Measurements from ENCODE around the gene ST8SIA1. TPM values are rescaled to one million over a fixed set of nuclear protein-coding genes. Genes with fewer than 3 reads are reported as not detected.

Gene ST8SIA1
- total and polyA plus RNA-seq, 2 of the 8 experiments (the other 6 are each of a cell fraction or from before 2014, with no cell fraction given): 1.9 to 4.4 TPM

DNA sequence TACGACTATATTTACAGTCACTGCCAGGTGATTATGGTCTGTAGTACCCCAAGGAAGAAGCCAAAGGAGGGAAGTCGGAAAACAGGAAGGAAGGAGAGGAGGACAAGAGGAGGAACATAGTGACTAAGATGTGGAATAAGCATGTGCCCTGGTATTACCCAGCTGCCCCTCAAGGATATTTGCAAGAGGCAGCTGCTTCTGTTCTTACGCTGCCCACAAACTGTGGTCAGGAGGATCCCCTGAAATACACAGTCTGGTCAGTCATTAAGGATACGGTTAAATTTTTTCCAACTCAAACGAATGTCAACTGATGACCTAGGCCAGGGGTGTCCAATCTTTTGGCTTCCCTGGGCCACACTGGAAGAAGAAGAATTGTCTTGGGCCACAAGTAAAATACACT is 162.0 kb downstream of the ST8SIA1 start (continued):
- TF ChIP-seq RAD21 (IDR thresholded peaks at IDR 0.05 in 1 of 2, conservative IDR thresholded peaks at IDR 0.05 in 1 of 2; ENCODE audit: low read depth in 2 of 2, low read length in 2 of 2) (no peak), KDM1A (IDR thresholded peaks at IDR 0.05; ENCODE audit: borderline replicate concordance, low read length) (no peak), RXRA (IDR thresholded peaks at IDR 0.05; ENCODE audit: insufficient read depth, low read depth, low read length) (no peak)
- TF ChIP-seq, protein P1, sequence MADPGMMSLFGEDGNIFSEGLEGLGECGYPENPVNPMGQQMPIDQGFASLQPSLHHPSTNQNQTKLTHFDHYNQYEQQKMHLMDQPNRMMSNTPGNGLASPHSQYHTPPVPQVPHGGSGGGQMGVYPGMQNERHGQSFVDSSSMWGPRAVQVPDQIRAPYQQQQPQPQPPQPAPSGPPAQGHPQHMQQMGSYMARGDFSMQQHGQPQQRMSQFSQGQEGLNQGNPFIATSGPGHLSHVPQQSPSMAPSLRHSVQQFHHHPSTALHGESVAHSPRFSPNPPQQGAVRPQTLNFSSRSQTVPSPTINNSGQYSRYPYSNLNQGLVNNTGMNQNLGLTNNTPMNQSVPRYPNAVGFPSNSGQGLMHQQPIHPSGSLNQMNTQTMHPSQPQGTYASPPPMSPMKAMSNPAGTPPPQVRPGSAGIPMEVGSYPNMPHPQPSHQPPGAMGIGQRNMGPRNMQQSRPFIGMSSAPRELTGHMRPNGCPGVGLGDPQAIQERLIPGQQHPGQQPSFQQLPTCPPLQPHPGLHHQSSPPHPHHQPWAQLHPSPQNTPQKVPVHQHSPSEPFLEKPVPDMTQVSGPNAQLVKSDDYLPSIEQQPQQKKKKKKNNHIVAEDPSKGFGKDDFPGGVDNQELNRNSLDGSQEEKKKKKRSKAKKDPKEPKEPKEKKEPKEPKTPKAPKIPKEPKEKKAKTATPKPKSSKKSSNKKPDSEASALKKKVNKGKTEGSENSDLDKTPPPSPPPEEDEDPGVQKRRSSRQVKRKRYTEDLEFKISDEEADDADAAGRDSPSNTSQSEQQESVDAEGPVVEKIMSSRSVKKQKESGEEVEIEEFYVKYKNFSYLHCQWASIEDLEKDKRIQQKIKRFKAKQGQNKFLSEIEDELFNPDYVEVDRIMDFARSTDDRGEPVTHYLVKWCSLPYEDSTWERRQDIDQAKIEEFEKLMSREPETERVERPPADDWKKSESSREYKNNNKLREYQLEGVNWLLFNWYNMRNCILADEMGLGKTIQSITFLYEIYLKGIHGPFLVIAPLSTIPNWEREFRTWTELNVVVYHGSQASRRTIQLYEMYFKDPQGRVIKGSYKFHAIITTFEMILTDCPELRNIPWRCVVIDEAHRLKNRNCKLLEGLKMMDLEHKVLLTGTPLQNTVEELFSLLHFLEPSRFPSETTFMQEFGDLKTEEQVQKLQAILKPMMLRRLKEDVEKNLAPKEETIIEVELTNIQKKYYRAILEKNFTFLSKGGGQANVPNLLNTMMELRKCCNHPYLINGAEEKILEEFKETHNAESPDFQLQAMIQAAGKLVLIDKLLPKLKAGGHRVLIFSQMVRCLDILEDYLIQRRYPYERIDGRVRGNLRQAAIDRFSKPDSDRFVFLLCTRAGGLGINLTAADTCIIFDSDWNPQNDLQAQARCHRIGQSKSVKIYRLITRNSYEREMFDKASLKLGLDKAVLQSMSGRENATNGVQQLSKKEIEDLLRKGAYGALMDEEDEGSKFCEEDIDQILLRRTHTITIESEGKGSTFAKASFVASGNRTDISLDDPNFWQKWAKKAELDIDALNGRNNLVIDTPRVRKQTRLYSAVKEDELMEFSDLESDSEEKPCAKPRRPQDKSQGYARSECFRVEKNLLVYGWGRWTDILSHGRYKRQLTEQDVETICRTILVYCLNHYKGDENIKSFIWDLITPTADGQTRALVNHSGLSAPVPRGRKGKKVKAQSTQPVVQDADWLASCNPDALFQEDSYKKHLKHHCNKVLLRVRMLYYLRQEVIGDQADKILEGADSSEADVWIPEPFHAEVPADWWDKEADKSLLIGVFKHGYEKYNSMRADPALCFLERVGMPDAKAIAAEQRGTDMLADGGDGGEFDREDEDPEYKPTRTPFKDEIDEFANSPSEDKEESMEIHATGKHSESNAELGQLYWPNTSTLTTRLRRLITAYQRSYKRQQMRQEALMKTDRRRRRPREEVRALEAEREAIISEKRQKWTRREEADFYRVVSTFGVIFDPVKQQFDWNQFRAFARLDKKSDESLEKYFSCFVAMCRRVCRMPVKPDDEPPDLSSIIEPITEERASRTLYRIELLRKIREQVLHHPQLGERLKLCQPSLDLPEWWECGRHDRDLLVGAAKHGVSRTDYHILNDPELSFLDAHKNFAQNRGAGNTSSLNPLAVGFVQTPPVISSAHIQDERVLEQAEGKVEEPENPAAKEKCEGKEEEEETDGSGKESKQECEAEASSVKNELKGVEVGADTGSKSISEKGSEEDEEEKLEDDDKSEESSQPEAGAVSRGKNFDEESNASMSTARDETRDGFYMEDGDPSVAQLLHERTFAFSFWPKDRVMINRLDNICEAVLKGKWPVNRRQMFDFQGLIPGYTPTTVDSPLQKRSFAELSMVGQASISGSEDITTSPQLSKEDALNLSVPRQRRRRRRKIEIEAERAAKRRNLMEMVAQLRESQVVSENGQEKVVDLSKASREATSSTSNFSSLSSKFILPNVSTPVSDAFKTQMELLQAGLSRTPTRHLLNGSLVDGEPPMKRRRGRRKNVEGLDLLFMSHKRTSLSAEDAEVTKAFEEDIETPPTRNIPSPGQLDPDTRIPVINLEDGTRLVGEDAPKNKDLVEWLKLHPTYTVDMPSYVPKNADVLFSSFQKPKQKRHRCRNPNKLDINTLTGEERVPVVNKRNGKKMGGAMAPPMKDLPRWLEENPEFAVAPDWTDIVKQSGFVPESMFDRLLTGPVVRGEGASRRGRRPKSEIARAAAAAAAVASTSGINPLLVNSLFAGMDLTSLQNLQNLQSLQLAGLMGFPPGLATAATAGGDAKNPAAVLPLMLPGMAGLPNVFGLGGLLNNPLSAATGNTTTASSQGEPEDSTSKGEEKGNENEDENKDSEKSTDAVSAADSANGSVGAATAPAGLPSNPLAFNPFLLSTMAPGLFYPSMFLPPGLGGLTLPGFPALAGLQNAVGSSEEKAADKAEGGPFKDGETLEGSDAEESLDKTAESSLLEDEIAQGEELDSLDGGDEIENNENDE (IDR thresholded peaks at IDR 0.05; ENCODE audit: insufficient replicate concordance, low read length): no peak
